GM18907 (cell line): ENCODE measurements around the gene ARHGEF17.

Experiments
- ATAC-seq: cut with Tn5 transposase; IDR thresholded peaks from one replicate; pipeline ENCODE4 v1.9.1; 2021; ENCODE audit warnings: mild to moderate bottlenecking, moderate library complexity; ENCODE audit not compliant: unreplicated experiment

The ARHGEF17 gene

GRCh38 chr11:73404048-73404447 lies 96.0 kb downstream of the ARHGEF17 start:
- ATAC-seq: no peak

- ATAC-seq: no peak
Measured at GRCh38 chr11:73404506-73405145, 96.5 kb downstream of the ARHGEF17 start.

DNA sequence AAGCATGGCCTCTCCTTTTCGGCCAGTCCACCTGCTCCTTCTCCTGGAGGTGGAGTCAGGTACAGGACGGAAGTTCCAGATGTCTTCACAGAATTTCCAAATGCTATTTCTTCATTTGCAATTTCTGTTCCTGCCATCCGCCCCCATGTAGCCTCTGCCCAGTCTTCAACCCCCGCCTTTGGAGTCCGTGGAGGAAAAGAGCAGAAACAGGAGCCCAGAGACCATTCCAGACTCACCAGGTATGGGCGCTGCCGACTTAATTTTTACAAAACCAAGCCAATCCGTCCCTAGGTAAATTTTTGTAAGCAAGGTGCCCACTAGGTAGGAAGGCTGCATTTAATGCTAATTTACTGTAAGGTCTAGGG lies 97.1 kb downstream of the ARHGEF17 start:
- ATAC-seq: no peak

GRCh38 chr11:73406131-73406530 lies 98.1 kb downstream of the ARHGEF17 start:
- ATAC-seq: no peak

DNA sequence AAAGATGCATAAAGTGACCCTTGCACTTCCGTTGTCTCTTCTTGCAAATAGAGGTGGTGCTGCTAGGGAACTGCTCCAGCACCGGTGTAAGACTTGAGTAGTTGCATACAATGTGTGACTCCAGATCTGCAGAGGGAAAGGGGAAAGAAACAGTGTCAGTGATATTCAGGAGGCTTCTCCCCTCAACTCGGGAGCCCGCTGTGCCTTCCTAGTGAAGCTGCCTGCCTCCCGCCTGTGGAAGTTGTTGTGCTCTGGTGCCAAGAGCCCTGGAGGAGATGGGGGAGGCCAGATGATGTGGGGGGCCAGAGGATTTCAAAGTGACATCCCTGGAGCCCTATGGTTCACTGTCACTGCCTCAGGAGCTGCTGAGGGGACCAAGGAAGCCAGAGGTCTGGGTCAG lies 98.5 kb downstream of the ARHGEF17 start:
- ATAC-seq: no peak

GRCh38 chr11:73409431-73409830 lies 101.4 kb downstream of the ARHGEF17 start:
- ATAC-seq: no peak

GRCh38 chr11:73410627-73411026 lies 102.6 kb downstream of the ARHGEF17 start:
- ATAC-seq: no peak

DNA sequence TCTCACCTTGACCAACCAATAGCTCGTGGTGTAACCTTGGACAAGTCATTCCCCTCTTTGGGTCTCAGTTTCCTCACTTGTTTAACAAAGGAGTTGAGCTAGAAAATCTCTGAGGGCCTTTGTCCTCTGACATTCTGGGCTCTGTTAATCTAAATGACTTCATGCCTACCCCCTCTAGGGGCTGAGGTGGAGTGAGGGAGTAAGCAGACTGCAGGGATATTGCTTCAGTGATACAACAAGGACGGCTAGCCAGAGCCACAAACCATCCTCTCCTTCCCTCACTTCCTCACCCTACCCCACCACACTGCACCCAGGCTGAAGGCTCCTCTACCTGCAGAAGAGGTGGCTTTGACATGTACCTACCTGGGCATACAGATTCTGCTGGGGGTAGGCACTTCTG lies 103.0 kb downstream of the ARHGEF17 start:
- no peak for ATAC-seq

DNA sequence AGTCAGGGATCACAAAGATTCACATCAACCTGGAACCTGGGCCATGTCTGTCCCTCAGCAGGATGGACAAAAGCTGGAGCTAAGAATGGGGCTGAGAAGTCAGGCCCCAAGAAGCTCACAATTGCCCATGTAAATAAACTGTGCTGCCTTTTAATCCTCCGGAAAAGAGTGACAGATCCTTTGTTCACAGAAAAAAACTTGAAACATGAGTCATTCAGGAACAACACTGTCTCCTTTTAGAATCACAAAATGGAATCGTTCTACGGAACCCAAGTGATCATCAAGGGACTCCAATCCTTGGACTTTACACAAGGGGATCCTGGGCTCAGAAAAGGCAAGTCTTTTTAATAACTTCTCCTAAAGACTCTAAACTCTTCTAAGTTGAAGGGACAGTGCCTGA lies 104.2 kb downstream of the ARHGEF17 start:
- ATAC-seq: no peak

- no peak for ATAC-seq
Measured at GRCh38 chr11:73413256-73413655, 105.2 kb downstream of the ARHGEF17 start.

GRCh38 chr11:73414977-73415651 lies 107.0 kb downstream of the ARHGEF17 start:
- no peak for ATAC-seq

DNA sequence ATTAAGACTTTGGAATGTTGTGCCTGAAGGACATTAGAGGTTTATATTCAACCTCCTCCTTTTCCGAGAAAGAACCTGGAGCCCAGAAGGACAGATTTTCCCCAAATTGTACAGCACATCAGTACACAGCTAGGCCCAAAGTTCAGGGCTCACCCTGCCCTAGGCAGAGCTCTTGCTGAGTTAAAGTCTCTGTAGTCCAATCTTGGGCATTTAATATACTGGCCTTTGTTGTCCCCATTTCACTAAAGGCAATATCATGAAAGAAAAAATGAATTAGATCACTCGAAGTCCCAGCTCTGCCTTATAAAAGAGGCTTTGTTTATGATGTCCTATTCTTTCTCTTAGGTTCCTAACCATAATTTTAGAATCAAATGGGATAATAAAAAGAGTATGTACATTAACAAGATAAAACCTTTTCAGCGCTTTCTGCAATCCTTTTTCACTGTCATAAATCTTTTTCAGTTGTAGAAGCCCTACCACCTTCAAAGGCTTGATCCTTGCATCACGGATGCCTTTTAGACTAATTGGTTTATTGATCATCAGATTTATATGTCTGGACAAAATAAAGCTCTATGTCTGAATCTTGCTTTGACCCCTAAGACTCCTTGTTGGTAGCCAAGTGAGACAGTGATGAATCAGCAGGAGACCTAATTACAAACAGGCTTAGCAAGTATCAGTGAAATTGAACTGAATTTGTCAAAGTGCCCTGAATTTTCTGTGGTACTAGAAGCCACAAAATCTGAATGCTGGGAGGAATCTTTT lies 108.0 kb downstream of the ARHGEF17 start:
- no peak for ATAC-seq

DNA sequence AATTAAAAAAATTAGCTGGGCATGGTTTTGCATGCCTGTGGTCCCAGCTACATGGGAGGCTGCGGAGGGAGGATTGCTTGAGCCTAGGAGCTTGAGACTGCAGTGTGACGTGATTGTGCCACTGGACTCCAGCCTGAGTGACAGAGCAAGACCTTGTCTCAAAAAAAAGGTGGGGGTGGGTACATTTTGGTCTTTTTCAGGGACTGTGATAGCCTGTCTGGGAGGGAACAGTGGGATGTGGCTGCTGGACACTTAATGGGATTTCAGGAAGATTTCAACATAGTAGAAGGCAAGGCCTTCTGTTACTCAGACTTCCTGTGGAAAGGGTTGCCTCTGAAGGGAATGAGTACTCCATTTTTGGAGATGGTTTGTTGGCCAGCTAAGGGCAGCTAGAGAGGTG lies 108.7 kb downstream of the ARHGEF17 start:
- no peak for ATAC-seq
